HCEC 1CT (cell line): ENCODE measurements around the gene ZNF335.
"Not testable (repeated sequence)": the region's sequence is repeated elsewhere in the genome, so short reads cannot be mapped to it uniquely, and the experiment has no call there.

Experiments
- DNase-seq: peaks from one replicate; pipeline ENCODE4 v3.0.0-alpha.2; 2017

Gene ZNF335

GRCh38 chr20:45969712-45970634 is 2.0 kb downstream of the ZNF335 start:
- DNase-seq: peak; percentile 70

GRCh38 chr20:45968801-45969711 is 2.9 kb downstream of the ZNF335 start:
- peak; percentile 57 for DNase-seq

GRCh38 chr20:45968081-45968671 is 3.8 kb downstream of the ZNF335 start:
- no peak for DNase-seq

- no peak for DNase-seq
Measured at GRCh38 chr20:45967551-45968080, 4.4 kb downstream of the ZNF335 start.

- no peak for DNase-seq
Measured at GRCh38 chr20:45965169-45966002, 6.6 kb downstream of the ZNF335 start.

GRCh38 chr20:45964006-45964400 is 8.0 kb downstream of the ZNF335 start:
- DNase-seq: no peak

- DNase-seq: peak; percentile 29
Measured at GRCh38 chr20:45963059-45964005, 8.7 kb downstream of the ZNF335 start.

- DNase-seq: no peak
Measured at GRCh38 chr20:45962031-45962755, 9.8 kb downstream of the ZNF335 start.

GRCh38 chr20:45959956-45960630 is 11.9 kb downstream of the ZNF335 start:
- no peak for DNase-seq

- DNase-seq: no peak
Measured at GRCh38 chr20:45959126-45959525, 12.9 kb downstream of the ZNF335 start.

- DNase-seq: no peak
Measured at GRCh38 chr20:45958593-45958992, 13.4 kb downstream of the ZNF335 start.

GRCh38 chr20:45957021-45957941 is 14.7 kb downstream of the ZNF335 start:
- DNase-seq: no peak

GRCh38 chr20:45956326-45956725 is 15.7 kb downstream of the ZNF335 start:
- DNase-seq: not testable (repeated sequence)

- DNase-seq: no peak
Measured at GRCh38 chr20:45953672-45954071, 18.3 kb downstream of the ZNF335 start.

GRCh38 chr20:45952861-45953260 is 19.1 kb downstream of the ZNF335 start:
- no peak for DNase-seq

GRCh38 chr20:45951925-45952834 is 19.8 kb downstream of the ZNF335 start:
- no peak for DNase-seq

GRCh38 chr20:45950330-45950646 is 21.7 kb downstream of the ZNF335 start:
- DNase-seq: no peak
